DND-41 (cell line): ENCODE measurements around the gene CAPG.

Source experiments
- ATAC-seq: fragments of 200-7000 bp; cut with Tn5 transposase; 3 replicates; pipeline ENCODE4 v1.9.1; 2021; ENCODE audit warnings: low read depth; ENCODE audit not compliant: insufficient read depth
- DNase-seq: peaks from one replicate; pipeline ENCODE4 v3.0.0-alpha.2; 2020
- H2AFZ ChIP-seq: 2 replicates; pipeline ENCODE4 v1.6.0; 2012; ENCODE audit warnings: low read depth, low read length
- H3K27ac ChIP-seq: 2 replicates; pipeline ENCODE4 v1.5.1; 2012; ENCODE audit warnings: low read length, inconsistent platforms
- H3K27me3 ChIP-seq: fragments of 200-600 bp; sonication (generic); 2 replicates; pipeline ENCODE4 v1.6.0; 2012; ENCODE audit warnings: low read length, mild to moderate bottlenecking, inconsistent platforms; ENCODE audit not compliant: insufficient read depth, poor library complexity
- H3K36me3 ChIP-seq: 2 replicates; pipeline ENCODE4 v1.5.1; 2012; ENCODE audit warnings: low read length, inconsistent platforms; ENCODE audit not compliant: insufficient read depth
- H3K4me1 ChIP-seq: 2 replicates; pipeline ENCODE4 v1.5.1; 2012; ENCODE audit warnings: mild to moderate bottlenecking, low read length; ENCODE audit not compliant: insufficient read depth
- H3K4me2 ChIP-seq: 2 replicates; pipeline ENCODE4 v1.6.0; 2012; ENCODE audit warnings: mild to moderate bottlenecking, moderate library complexity, low read length, inconsistent platforms; ENCODE audit not compliant: insufficient read depth
- H3K4me3 ChIP-seq, 2 experiments: fragments of 200-600 bp in 1 of 2; shearing (Covaris generic) in 1 of 2; 2 replicates each; pipeline ENCODE4 v1.5.1; 2012 to 2016; ENCODE audit warnings: inconsistent platforms in 2 of 2, low read length in 2 of 2, mild to moderate bottlenecking in 2 of 2, low read depth in 1 of 2, moderate library complexity in 1 of 2
- H3K79me2 ChIP-seq: 2 replicates; pipeline ENCODE4 v1.6.0; 2012; ENCODE audit warnings: low read length, inconsistent platforms; ENCODE audit not compliant: insufficient read depth
- H3K9ac ChIP-seq: 2 replicates; pipeline ENCODE4 v1.6.0; 2012; ENCODE audit warnings: low read depth, mild to moderate bottlenecking, inconsistent platforms, low read length, moderate library complexity
- H3K9me3 ChIP-seq: 2 replicates; pipeline ENCODE4 v1.5.1; 2012; ENCODE audit warnings: low read length, moderate library complexity, mild to moderate bottlenecking, inconsistent platforms; ENCODE audit not compliant: insufficient read depth, severe bottlenecking
- H4K20me1 ChIP-seq: 2 replicates; pipeline ENCODE4 v1.6.0; 2012; ENCODE audit warnings: low read length; ENCODE audit not compliant: insufficient read depth
- CTCF ChIP-seq: IDR thresholded peaks from 2 replicates; pipeline ENCODE4 v1.5.1; 2012; ENCODE audit warnings: borderline replicate concordance, low read length, moderate library complexity, mild to moderate bottlenecking; ENCODE audit not compliant: poor library complexity, severe bottlenecking; ENCODE audit errors: extremely low read depth
- EZH2 ChIP-seq: IDR thresholded peaks from 3 replicates; pipeline ENCODE4 v1.6.1; 2012; ENCODE audit warnings: borderline replicate concordance, low read depth, mild to moderate bottlenecking, moderate library complexity, low read length, inconsistent platforms; ENCODE audit not compliant: severe bottlenecking

The CAPG gene

GRCh38 chr2:85439025-85439472 is 28.9 kb upstream of the CAPG start:
- H3K9me3 ChIP-seq = no peaks in the 10 kb centered on the region
- peak overlapping the region; percentile 59 for H3K9ac ChIP-seq
- no peak for DNase-seq
- peak overlapping the region; percentile 71; the same call in 1 of the 2 replicates for H2AFZ ChIP-seq
- H4K20me1 ChIP-seq = no peaks in the 10 kb centered on the region
- H3K27ac ChIP-seq = peak overlapping the region; percentile 85
- no peaks in the 10 kb centered on the region for H3K27me3 ChIP-seq
- no peak for TF ChIP-seq EZH2
- TF ChIP-seq CTCF = no peak
- peaks cover 25% of the 10 kb centered on the region for H3K4me1 ChIP-seq
- ATAC-seq = no peak
- no peaks in the 10 kb centered on the region for H3K36me3 ChIP-seq
- no peaks in the 10 kb centered on the region for H3K79me2 ChIP-seq
- H3K4me2 ChIP-seq = no peak overlapping the region
- H3K4me3 ChIP-seq = no peak overlapping the region

- Histone ChIP-seq H3K4me3 (peak overlapping the region in 1 of 2 experiments; percentile 60; a peak in 2 of 4 replicates), H3K4me1 (peaks cover 25% of the 10 kb centered on the region), H3K79me2 (no peaks in the 10 kb centered on the region), H3K27ac (peak overlapping the region; percentile 85), H3K36me3 (no peaks in the 10 kb centered on the region), H3K9me3 (no peaks in the 10 kb centered on the region), H4K20me1 (no peaks in the 10 kb centered on the region), H3K9ac (peak overlapping the region; percentile 59), H3K27me3 (no peaks in the 10 kb centered on the region), H3K4me2 (peak overlapping the region; percentile 77), H2AFZ (peak overlapping the region; percentile 71)
- DNase-seq = no peak
- no peak for TF ChIP-seq CTCF
- no peak for TF ChIP-seq EZH2
- ATAC-seq = peak; percentile 23
Observed at GRCh38 chr2:85438201-85439024, 28.2 kb upstream of the CAPG start.

GRCh38 chr2:85437488-85438200 is 27.5 kb upstream of the CAPG start:
- H3K27me3 ChIP-seq = no peaks in the 10 kb centered on the region
- H3K9ac ChIP-seq = peak overlapping the region; percentile 59
- no peaks in the 10 kb centered on the region for H4K20me1 ChIP-seq
- peak overlapping the region; percentile 77 for H3K4me2 ChIP-seq
- peak overlapping the region in 1 of 2 experiments; percentile 60; a peak in 2 of 4 replicates for H3K4me3 ChIP-seq
- DNase-seq (peak; percentile 73), ATAC-seq (peak; percentile 80)
- no peaks in the 10 kb centered on the region for H3K36me3 ChIP-seq
- H3K9me3 ChIP-seq = no peaks in the 10 kb centered on the region
- H3K4me1 ChIP-seq = peaks cover 25% of the 10 kb centered on the region
- peak overlapping the region; percentile 78 for H2AFZ ChIP-seq
- no peaks in the 10 kb centered on the region for H3K79me2 ChIP-seq
- no peak for TF ChIP-seq CTCF
- TF ChIP-seq EZH2 = no peak
- H3K27ac ChIP-seq = peak overlapping the region; percentile 85
